NCI-H146 treated with DMSO at 0.1 percent for 48 hours (cell line): Measurements from ENCODE around the gene TOLLIP.
A peak's percentile ranks its signal among the peaks of the same experiment; 100 is the strongest.
"Not testable (repeated sequence)": the region's sequence is repeated elsewhere in the genome, so short reads cannot be mapped to it uniquely, and the experiment has no call there.

Experiments
- DNase-seq: peaks from one replicate; lab custom pipeline; 2025; ENCODE audit not compliant: unreplicated experiment; lab: John Stamatoyannopoulos, UW

The TOLLIP gene

GRCh38 chr11:1309498-1310317, at the start of gene TOLLIP:
TSS of gene TOLLIP (minus strand) at chr11:1309632. CDS start at chr11:1309498, 134 bp downstream.
- peak; percentile 86 for DNase-seq

- DNase-seq, result not testable (repeated sequence)
These were observed 49.5 kb upstream of the TOLLIP start for GRCh38 chr11:1358931-1359330.

GRCh38 chr11:1358286-1358685, 48.9 kb upstream of the TOLLIP start:
- no peak for DNase-seq

- DNase-seq, result no peak
These were observed 47.1 kb upstream of the TOLLIP start for GRCh38 chr11:1356478-1356960.

- DNase-seq, result no peak
These were observed 46.6 kb upstream of the TOLLIP start for GRCh38 chr11:1356007-1356435.

GRCh38 chr11:1354125-1354938, 44.9 kb upstream of the TOLLIP start:
- DNase-seq, result no peak

- DNase-seq, result no peak
These were observed 44.1 kb upstream of the TOLLIP start for GRCh38 chr11:1353383-1354124.

GRCh38 chr11:1352696-1353382, 43.4 kb upstream of the TOLLIP start:
- DNase-seq, result no peak

GRCh38 chr11:1351278-1351937, 42.0 kb upstream of the TOLLIP start:
- DNase-seq, result no peak

- DNase-seq, result no peak
These were observed 40.8 kb upstream of the TOLLIP start for GRCh38 chr11:1350086-1350725.

- DNase-seq, result no peak
These were observed 40.1 kb upstream of the TOLLIP start for GRCh38 chr11:1349327-1350041.

GRCh38 chr11:1348796-1349326, 39.4 kb upstream of the TOLLIP start:
- no peak for DNase-seq

- no peak for DNase-seq
These were observed 38.8 kb upstream of the TOLLIP start for GRCh38 chr11:1348146-1348795.

GRCh38 chr11:1347411-1347999, 38.1 kb upstream of the TOLLIP start:
- DNase-seq, result not testable (repeated sequence)

GRCh38 chr11:1346669-1347390, 37.4 kb upstream of the TOLLIP start:
- DNase-seq, result no peak

- no peak for DNase-seq
These were observed 36.5 kb upstream of the TOLLIP start for GRCh38 chr11:1345737-1346513.
